ENCODE data around the gene MTIF3.

The MTIF3 gene

DNA sequence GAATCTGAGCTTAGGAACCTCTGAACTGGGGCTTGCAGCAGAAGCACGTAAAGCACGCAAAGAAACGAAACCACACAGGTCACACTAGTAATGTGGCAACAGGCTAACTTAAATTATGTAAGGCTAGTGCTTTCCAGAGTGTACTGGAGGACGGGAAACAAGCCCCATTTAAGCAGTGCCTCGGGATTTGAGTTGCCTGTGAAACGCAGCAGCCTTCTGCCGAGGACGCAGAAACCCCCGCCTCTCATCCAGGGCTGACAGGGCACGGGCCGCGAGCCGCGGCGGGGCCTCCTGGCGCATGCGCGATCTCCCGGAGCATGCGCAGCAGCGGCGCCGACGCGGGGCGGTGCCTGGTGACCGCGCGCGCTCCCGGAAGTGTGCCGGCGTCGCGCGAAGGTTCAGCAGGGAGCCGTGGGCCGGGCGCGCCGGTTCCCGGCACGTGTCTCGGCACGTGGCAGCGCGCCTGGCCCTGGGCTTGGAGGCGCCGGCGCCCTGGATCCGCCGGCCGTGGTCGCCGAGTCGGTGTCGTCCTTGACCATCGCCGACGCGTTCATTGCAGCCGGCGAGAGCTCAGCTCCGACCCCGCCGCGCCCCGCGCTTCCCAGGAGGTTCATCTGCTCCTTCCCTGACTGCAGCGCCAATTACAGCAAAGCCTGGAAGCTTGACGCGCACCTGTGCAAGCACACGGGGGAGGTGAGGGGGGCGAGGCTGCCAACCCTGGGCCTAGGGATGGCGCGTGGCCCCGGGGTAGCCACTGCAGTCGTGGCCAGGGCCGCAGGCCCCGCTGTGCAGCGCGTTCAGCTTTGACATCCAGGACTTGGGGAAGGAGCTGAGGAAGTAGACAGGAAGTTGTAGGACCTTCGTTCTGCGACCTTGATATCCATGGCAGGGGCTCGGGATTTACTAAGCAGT, 25.9 kb downstream of the MTIF3 start, which contains the start of gene GTF3A:
TSS of gene GTF3A (plus strand) at position 374 of the 912 bp plus-strand sequence.
- peaks cover 37% of the 10 kb centered on the region for H3K4me1 Mint-ChIP-seq
- no peaks in the 10 kb centered on the region for H3K27me3 Mint-ChIP-seq
- no peaks in the 10 kb centered on the region for H3K9me3 Mint-ChIP-seq
- H3K4me3 Mint-ChIP-seq = peak within 1 kb of the TSS; percentile 78
- peaks cover 39% of the 10 kb centered on the region for H3K36me3 Mint-ChIP-seq (ENCODE audit: insufficient read depth)
- DNase-seq (ENCODE audit: low spot score in 2 of 2) (peak; percentile 83 to 85), ATAC-seq (replicated peaks; ENCODE audit: extremely low read depth, poor library complexity, severe bottlenecking) (peak; percentile 47)
- H3K27ac Mint-ChIP-seq (ENCODE audit: low read depth) = peak within 1 kb of the TSS; percentile 93

GRCh38 chr13:27423333-27423732, 27.0 kb downstream of the MTIF3 start:
- Mint-ChIP-seq H3K4me3 (peak overlapping the region; percentile 78), H3K36me3 (ENCODE audit: insufficient read depth) (peaks cover 28% of the 10 kb centered on the region), H3K27me3 (no peaks in the 10 kb centered on the region), H3K9me3 (no peaks in the 10 kb centered on the region), H3K4me1 (peaks cover 34% of the 10 kb centered on the region), H3K27ac (ENCODE audit: low read depth) (peak overlapping the region; percentile 56)
- DNase-seq (ENCODE audit: low spot score in 2 of 2) = no peak
- no peak for ATAC-seq (replicated peaks; ENCODE audit: extremely low read depth, poor library complexity, severe bottlenecking)

GRCh38 chr13:27421101-27421871, 29.1 kb downstream of the MTIF3 start:
- Mint-ChIP-seq H3K36me3 (ENCODE audit: insufficient read depth) (peaks cover 14% of the 10 kb centered on the region), H3K27me3 (no peaks in the 10 kb centered on the region), H3K27ac (ENCODE audit: low read depth) (no peak overlapping the region), H3K4me1 (peaks cover 13% of the 10 kb centered on the region), H3K4me3 (no peak overlapping the region), H3K9me3 (no peaks in the 10 kb centered on the region)
- DNase-seq (ENCODE audit: low spot score in 2 of 2) (no peak), ATAC-seq (replicated peaks; ENCODE audit: extremely low read depth, poor library complexity, severe bottlenecking) (no peak)

DNA sequence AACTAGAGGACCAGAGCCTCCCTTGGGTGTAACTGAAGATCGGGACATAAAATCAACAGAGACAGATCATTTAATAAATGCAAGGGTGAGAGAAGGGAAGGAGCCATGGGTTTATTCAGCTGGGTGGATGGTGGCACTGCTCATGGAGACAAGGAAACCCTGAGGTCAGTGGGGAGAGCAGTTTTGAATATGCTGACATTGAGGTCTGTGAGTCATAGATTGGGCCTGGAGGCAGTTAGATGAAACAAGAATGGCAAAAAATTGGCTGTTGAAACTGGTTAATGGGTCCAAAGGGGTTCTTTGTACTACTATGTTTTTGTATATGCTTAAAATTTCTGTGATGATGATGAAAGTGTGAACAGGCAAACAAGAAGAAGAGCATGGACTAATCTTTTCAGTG, 31.0 kb downstream of the MTIF3 start:
- Mint-ChIP-seq H3K4me3 (no peak overlapping the region), H3K36me3 (ENCODE audit: insufficient read depth) (peaks cover 3% of the 10 kb centered on the region), H3K4me1 (no peaks in the 10 kb centered on the region), H3K27ac (ENCODE audit: low read depth) (no peak overlapping the region), H3K9me3 (no peaks in the 10 kb centered on the region), H3K27me3 (peaks cover 8% of the 10 kb centered on the region)
- DNase-seq (ENCODE audit: low spot score in 2 of 2) = no peak
- no peak for ATAC-seq (replicated peaks; ENCODE audit: extremely low read depth, poor library complexity, severe bottlenecking)

DNA sequence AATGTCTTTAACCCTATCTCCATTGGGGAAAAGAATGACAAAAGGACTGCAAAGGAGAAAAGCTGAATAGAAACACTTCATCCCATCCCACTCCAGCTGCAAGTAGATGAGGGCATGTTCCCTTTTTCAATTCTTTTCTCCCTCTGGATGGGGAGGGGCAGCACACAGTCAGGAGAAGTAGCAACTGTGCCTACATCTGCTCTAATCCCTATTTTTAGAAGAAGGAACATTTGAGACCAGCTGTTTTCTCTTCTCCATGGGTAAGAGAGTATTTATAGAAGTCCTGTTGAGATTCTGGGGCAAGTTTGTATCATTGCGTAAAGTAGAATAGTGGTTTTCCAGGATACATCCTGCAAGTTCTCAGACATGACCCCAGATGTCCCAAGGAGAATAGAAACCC, 35.2 kb downstream of the MTIF3 start:
- Mint-ChIP-seq H3K9me3 (no peaks in the 10 kb centered on the region), H3K36me3 (ENCODE audit: insufficient read depth) (no peaks in the 10 kb centered on the region), H3K27me3 (peaks cover 33% of the 10 kb centered on the region), H3K4me1 (no peaks in the 10 kb centered on the region), H3K4me3 (no peak overlapping the region), H3K27ac (ENCODE audit: low read depth) (no peak overlapping the region)
- DNase-seq (ENCODE audit: low spot score in 2 of 2) (no peak), ATAC-seq (replicated peaks; ENCODE audit: extremely low read depth, poor library complexity, severe bottlenecking) (no peak)

- no peaks in the 10 kb centered on the region for H3K9me3 Mint-ChIP-seq
- H3K27ac Mint-ChIP-seq (ENCODE audit: low read depth) = no peak overlapping the region
- DNase-seq (ENCODE audit: low spot score in 2 of 2) (no peak), ATAC-seq (replicated peaks; ENCODE audit: extremely low read depth, poor library complexity, severe bottlenecking) (no peak)
- no peaks in the 10 kb centered on the region for H3K36me3 Mint-ChIP-seq (ENCODE audit: insufficient read depth)
- peaks cover 61% of the 10 kb centered on the region for H3K27me3 Mint-ChIP-seq
- H3K4me1 Mint-ChIP-seq = no peaks in the 10 kb centered on the region
- H3K4me3 Mint-ChIP-seq = no peak overlapping the region
These were observed 39.0 kb downstream of the MTIF3 start for GRCh38 chr13:27411341-27411740.

DNA sequence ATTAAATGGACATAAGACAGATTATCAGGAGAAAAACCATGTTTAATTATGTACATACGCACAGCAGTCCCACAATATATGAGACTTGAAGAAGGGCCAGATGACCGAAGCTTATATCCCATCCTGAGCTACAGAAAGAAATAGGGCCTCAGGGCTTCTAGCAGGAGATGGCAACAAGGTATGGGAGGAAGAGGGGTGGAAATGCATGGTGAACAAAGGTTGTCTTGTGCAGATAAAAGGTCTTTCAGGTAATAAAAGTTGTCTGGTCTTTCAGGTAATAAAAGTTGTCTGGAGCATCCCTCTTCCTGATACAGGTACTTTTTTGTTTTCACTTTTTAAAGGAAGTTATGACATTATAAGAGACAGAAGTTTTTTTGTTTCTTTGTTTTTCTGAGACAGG, 41.4 kb downstream of the MTIF3 start:
- H3K4me1 Mint-ChIP-seq = no peaks in the 10 kb centered on the region
- no peak overlapping the region for H3K4me3 Mint-ChIP-seq
- ATAC-seq (replicated peaks; ENCODE audit: extremely low read depth, poor library complexity, severe bottlenecking) = no peak
- no peaks in the 10 kb centered on the region for H3K9me3 Mint-ChIP-seq
- no peak for DNase-seq (ENCODE audit: low spot score in 2 of 2)
- no peak overlapping the region for H3K27ac Mint-ChIP-seq (ENCODE audit: low read depth)
- no peaks in the 10 kb centered on the region for H3K36me3 Mint-ChIP-seq (ENCODE audit: insufficient read depth)
- peaks cover 51% of the 10 kb centered on the region for H3K27me3 Mint-ChIP-seq

DNA sequence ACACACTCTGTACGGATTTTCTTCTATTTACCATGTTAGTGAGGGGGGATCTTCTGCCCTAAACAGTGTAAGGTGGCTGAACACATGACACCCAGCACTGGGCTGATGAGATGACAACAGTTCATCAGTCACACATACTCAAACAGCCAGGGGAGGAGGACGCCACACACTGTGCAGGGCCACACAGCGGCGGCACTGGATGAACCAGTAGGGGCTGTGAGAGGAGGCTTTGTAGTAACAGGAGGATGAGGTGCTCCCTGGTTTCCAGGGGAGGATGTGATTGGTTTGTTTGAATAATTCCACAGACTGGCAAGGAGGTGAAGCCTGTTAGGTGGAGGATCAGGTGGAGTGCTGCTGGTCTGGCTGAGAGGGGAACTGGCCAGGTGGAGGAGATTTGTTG, 42.3 kb downstream of the MTIF3 start:
- Mint-ChIP-seq H3K27me3 (peaks cover 51% of the 10 kb centered on the region), H3K4me3 (no peak overlapping the region), H3K4me1 (no peaks in the 10 kb centered on the region), H3K36me3 (ENCODE audit: insufficient read depth) (no peaks in the 10 kb centered on the region), H3K27ac (ENCODE audit: low read depth) (no peak overlapping the region), H3K9me3 (no peaks in the 10 kb centered on the region)
- DNase-seq (ENCODE audit: low spot score in 2 of 2) = no peak
- no peak for ATAC-seq (replicated peaks; ENCODE audit: extremely low read depth, poor library complexity, severe bottlenecking)

- no peaks in the 10 kb centered on the region for H3K9me3 Mint-ChIP-seq
These were observed 44.0 kb downstream of the MTIF3 start for GRCh38 chr13:27406178-27406939.

GRCh38 chr13:27405546-27406134, 44.7 kb downstream of the MTIF3 start:
- ATAC-seq (replicated peaks; ENCODE audit: extremely low read depth, poor library complexity, severe bottlenecking) = no peak
- Mint-ChIP-seq H3K27me3 (peaks cover 33% of the 10 kb centered on the region), H3K9me3 (no peaks in the 10 kb centered on the region)

More at GRCh38 chr13:27406178-27406939, 44.0 kb downstream of the MTIF3 start:
- Mint-ChIP-seq H3K27ac (ENCODE audit: low read depth) (no peak overlapping the region), H3K36me3 (ENCODE audit: insufficient read depth) (no peaks in the 10 kb centered on the region), H3K4me3 (no peak overlapping the region), H3K27me3 (peaks cover 39% of the 10 kb centered on the region), H3K4me1 (no peaks in the 10 kb centered on the region)
- no peak for DNase-seq (ENCODE audit: low spot score in 2 of 2)
- no peak for ATAC-seq (replicated peaks; ENCODE audit: extremely low read depth, poor library complexity, severe bottlenecking)

GRCh38 chr13:27404680-27405079, 45.7 kb downstream of the MTIF3 start:
- ATAC-seq (replicated peaks; ENCODE audit: extremely low read depth, poor library complexity, severe bottlenecking) = no peak
- no peaks in the 10 kb centered on the region for H3K4me1 Mint-ChIP-seq
- H3K27ac Mint-ChIP-seq (ENCODE audit: low read depth) = no peak overlapping the region
- H3K9me3 Mint-ChIP-seq = no peaks in the 10 kb centered on the region
- H3K27me3 Mint-ChIP-seq = peaks cover 24% of the 10 kb centered on the region
- no peaks in the 10 kb centered on the region for H3K36me3 Mint-ChIP-seq (ENCODE audit: insufficient read depth)
- no peak overlapping the region for H3K4me3 Mint-ChIP-seq
- no peak for DNase-seq (ENCODE audit: low spot score in 2 of 2)

More at GRCh38 chr13:27405546-27406134, 44.7 kb downstream of the MTIF3 start:
- no peaks in the 10 kb centered on the region for H3K4me1 Mint-ChIP-seq
- no peak for DNase-seq (ENCODE audit: low spot score in 2 of 2)
- no peaks in the 10 kb centered on the region for H3K36me3 Mint-ChIP-seq (ENCODE audit: insufficient read depth)
- no peak overlapping the region for H3K27ac Mint-ChIP-seq (ENCODE audit: low read depth)
- no peak overlapping the region for H3K4me3 Mint-ChIP-seq

Data from central memory CD8-positive, alpha-beta T cell (primary cell).